ENCODE data around the gene RUNX3.

DNA sequence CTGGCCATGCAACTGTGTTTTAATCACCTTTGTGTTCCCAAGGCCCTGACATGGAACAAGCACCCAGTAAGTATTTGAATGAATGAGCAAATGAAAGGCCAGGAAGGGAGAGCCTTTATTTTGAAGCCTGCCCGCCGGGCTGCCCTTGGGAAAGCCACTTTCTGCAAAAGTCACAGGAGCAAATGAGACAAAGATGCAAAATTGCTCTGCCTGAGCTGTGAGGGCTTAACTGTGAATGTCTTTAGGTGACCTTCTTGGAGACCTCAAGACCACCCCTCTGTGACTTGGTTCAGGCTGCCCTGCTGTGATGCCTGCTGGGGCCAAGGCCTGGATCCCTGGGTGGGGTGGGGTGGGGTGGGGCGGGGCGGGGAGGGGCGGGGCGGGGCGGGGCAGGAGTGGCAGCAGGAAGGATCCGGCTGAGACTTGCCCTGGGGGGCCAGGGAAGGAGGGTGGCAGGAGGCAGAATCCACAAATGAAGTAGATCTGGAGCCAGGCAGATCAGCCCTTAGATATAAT lies 54.0 kb downstream of the RUNX3 start:
- TF ChIP-seq, protein P1, sequence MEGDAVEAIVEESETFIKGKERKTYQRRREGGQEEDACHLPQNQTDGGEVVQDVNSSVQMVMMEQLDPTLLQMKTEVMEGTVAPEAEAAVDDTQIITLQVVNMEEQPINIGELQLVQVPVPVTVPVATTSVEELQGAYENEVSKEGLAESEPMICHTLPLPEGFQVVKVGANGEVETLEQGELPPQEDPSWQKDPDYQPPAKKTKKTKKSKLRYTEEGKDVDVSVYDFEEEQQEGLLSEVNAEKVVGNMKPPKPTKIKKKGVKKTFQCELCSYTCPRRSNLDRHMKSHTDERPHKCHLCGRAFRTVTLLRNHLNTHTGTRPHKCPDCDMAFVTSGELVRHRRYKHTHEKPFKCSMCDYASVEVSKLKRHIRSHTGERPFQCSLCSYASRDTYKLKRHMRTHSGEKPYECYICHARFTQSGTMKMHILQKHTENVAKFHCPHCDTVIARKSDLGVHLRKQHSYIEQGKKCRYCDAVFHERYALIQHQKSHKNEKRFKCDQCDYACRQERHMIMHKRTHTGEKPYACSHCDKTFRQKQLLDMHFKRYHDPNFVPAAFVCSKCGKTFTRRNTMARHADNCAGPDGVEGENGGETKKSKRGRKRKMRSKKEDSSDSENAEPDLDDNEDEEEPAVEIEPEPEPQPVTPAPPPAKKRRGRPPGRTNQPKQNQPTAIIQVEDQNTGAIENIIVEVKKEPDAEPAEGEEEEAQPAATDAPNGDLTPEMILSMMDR (IDR thresholded peaks at IDR 0.05): no peak
- no peak for TF ChIP-seq POLR2AphosphoS5 (IDR thresholded peaks at IDR 0.05)
